ENCODE data around the gene GABPB2. TPM values are rescaled to one million over a fixed set of nuclear protein-coding genes. Genes with fewer than 3 reads are reported as not detected.

The GABPB2 gene
- total and polyA plus RNA-seq, 2 of the 13 experiments (the other 11 are each of a cell fraction or from before 2014, with no cell fraction given) = 0.09 TPM; not detected in 1

- TF ChIP-seq FOXK1 (CRISPR knock-in tag; IDR thresholded peaks at IDR 0.05; ENCODE audit: borderline replicate concordance, low read depth) (0 out of 2 replicates have a peak, but pooled peaks have one; percentile 23), RBAK (CRISPR knock-in tag; IDR thresholded peaks at IDR 0.05) (0 out of 2 replicates have a peak, but pooled peaks have one; percentile 8), REPIN1 (CRISPR knock-in tag; IDR thresholded peaks at IDR 0.05; ENCODE audit: borderline replicate concordance, low read depth) (peak; percentile 77), SMC3 (IDR thresholded peaks at IDR 0.05; ENCODE audit: low read length) (0 out of 2 replicates have a peak, but pooled peaks have one; percentile 51), SCMH1 (CRISPR knock-in tag; IDR thresholded peaks at IDR 0.05; ENCODE audit: borderline replicate concordance) (no peak), POGK (CRISPR knock-in tag; conservative IDR thresholded peaks at IDR 0.05) (peak; percentile 19; the same call in 1 of the 2 replicates), KDM6A (CRISPR knock-in tag; IDR thresholded peaks at IDR 0.05; ENCODE audit: low read depth) (no peak), TMF1 (CRISPR knock-in tag; IDR thresholded peaks at IDR 0.05; ENCODE audit: low read depth) (no peak), ZNF441 (CRISPR knock-in tag; IDR thresholded peaks at IDR 0.05; ENCODE audit: borderline replicate concordance) (peak; percentile 14; the same call in 1 of the 2 replicates), SP5 (CRISPR knock-in tag; IDR thresholded peaks at IDR 0.05; ENCODE audit: borderline replicate concordance, low read depth) (no peak), ZNF720 (CRISPR knock-in tag; IDR thresholded peaks at IDR 0.05) (no peak), ZBTB38 (CRISPR knock-in tag; IDR thresholded peaks at IDR 0.05) (peak; percentile 15; the same call in 1 of the 2 replicates), CBX5 (CRISPR knock-in tag; IDR thresholded peaks at IDR 0.05; ENCODE audit: borderline replicate concordance) (peak; percentile 89; the same call in 1 of the 2 replicates), NFKB2 (CRISPR knock-in tag; IDR thresholded peaks at IDR 0.05; ENCODE audit: borderline replicate concordance) (peak; percentile 61; the same call in 1 of the 2 replicates), JUND (CRISPR knock-in tag; IDR thresholded peaks at IDR 0.05) (peak; percentile 34; the same call in 1 of the 2 replicates), ZMYM4 (CRISPR knock-in tag; IDR thresholded peaks at IDR 0.05) (peak; percentile 36; the same call in 1 of the 2 replicates), ZNF253 (CRISPR knock-in tag; IDR thresholded peaks at IDR 0.05; ENCODE audit: borderline replicate concordance) (no peak), ZNF558 (CRISPR knock-in tag; IDR thresholded peaks at IDR 0.05; ENCODE audit: borderline replicate concordance) (0 out of 2 replicates have a peak, but pooled peaks have one; percentile 56), HOXD1 (CRISPR knock-in tag; IDR thresholded peaks at IDR 0.05) (peak; percentile 32; the same call in 1 of the 2 replicates), TEAD3 (CRISPR knock-in tag; optimal IDR thresholded peaks at IDR 0.05; ENCODE audit: borderline replicate concordance) (no peak), HDAC6 (IDR thresholded peaks at IDR 0.05; ENCODE audit: low read depth, low read length) (no peak)
- TF ChIP-seq, protein P1, sequence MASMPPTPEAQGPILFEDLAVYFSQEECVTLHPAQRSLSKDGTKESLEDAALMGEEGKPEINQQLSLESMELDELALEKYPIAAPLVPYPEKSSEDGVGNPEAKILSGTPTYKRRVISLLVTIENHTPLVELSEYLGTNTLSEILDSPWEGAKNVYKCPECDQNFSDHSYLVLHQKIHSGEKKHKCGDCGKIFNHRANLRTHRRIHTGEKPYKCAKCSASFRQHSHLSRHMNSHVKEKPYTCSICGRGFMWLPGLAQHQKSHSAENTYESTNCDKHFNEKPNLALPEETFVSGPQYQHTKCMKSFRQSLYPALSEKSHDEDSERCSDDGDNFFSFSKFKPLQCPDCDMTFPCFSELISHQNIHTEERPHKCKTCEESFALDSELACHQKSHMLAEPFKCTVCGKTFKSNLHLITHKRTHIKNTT (CRISPR knock-in tag; IDR thresholded peaks at IDR 0.05) = no peak
- TF ChIP-seq, protein P2, sequence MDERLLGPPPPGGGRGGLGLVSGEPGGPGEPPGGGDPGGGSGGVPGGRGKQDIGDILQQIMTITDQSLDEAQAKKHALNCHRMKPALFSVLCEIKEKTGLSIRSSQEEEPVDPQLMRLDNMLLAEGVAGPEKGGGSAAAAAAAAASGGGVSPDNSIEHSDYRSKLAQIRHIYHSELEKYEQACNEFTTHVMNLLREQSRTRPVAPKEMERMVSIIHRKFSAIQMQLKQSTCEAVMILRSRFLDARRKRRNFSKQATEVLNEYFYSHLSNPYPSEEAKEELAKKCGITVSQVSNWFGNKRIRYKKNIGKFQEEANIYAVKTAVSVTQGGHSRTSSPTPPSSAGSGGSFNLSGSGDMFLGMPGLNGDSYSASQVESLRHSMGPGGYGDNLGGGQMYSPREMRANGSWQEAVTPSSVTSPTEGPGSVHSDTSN (CRISPR knock-in tag; IDR thresholded peaks at IDR 0.05) = no peak
- TF ChIP-seq, protein P3, sequence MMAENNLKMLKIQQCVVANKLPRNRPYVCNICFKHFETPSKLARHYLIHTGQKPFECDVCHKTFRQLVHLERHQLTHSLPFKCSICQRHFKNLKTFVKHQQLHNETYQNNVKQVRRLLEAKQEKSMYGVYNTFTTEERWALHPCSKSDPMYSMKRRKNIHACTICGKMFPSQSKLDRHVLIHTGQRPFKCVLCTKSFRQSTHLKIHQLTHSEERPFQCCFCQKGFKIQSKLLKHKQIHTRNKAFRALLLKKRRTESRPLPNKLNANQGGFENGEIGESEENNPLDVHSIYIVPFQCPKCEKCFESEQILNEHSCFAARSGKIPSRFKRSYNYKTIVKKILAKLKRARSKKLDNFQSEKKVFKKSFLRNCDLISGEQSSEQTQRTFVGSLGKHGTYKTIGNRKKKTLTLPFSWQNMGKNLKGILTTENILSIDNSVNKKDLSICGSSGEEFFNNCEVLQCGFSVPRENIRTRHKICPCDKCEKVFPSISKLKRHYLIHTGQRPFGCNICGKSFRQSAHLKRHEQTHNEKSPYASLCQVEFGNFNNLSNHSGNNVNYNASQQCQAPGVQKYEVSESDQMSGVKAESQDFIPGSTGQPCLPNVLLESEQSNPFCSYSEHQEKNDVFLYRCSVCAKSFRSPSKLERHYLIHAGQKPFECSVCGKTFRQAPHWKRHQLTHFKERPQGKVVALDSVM (CRISPR knock-in tag; IDR thresholded peaks at IDR 0.05) = peak; percentile 36; the same call in 1 of the 2 replicates
Measured at GRCh38 chr1:151047925-151048644, 22.5 kb upstream of the GABPB2 start (continued).
